HCT116 (cell line): Measurements from ENCODE around the gene OTOP3. TPM values are rescaled to one million over a fixed set of nuclear protein-coding genes. Genes with fewer than 3 reads are reported as not detected.

Experiments
- ATAC-seq: fragments of 200-7000 bp; cut with Tn5 transposase; 2 replicates; pipeline ENCODE4 v1.9.1; 2020; ENCODE audit warnings: mild to moderate bottlenecking, moderate library complexity
- BruUV-seq: library from RNA; stranded (reverse); fragments of 400-500 nt; replicated peaks from 2 replicates; lab custom pipeline; 2021; lab: Mats Ljungman, UMichigan
- CTCF ChIA-PET: fragments of 300-600 bp; sonication (Branson Sonifier 250); formaldehyde crosslinking; loops from one replicate; lab custom pipeline; 2021; ENCODE audit warnings: antibody characterized with exemption; lab: Charles Lee
- POLR2A ChIA-PET: fragments of 300-600, 350-600 bp; sonication (Branson Sonifier 250); formaldehyde crosslinking; loops from one replicate; lab custom pipeline; 2021; ENCODE audit warnings: antibody characterized with exemption; lab: Charles Lee
- RAD21 ChIA-PET, 2 experiments: fragments of 300-600 bp; sonication (Branson Sonifier 250); formaldehyde crosslinking; loops; one replicate each; lab custom pipeline; 2023; ENCODE audit warnings: low total read pairs in 2 of 2; ENCODE audit not compliant: uncharacterized antibody in 2 of 2, unreplicated experiment in 2 of 2, low non-redundant PET in 1 of 2; lab: Charles Lee
- DNase-seq: peaks from one replicate; pipeline ENCODE4 v3.0.0-alpha.2; 2010; ENCODE audit warnings: low read depth, low spot score
- H2AFZ ChIP-seq: fragments of 200-600 bp; shearing (Covaris generic), sonication (generic); 2 replicates; pipeline ENCODE4 v1.6.1; 2017; ENCODE audit warnings: low read depth, mixed run types, mixed read lengths, antibody characterized with exemption, low read length; ENCODE audit not compliant: poor library complexity, severe bottlenecking
- H3K27ac ChIP-seq: 2 replicates; pipeline ENCODE4 v1.5.1; 2012; ENCODE audit warnings: low read depth, low read length
- H3K27me3 ChIP-seq: fragments of 200-600 bp; sonication (generic); 2 replicates; pipeline ENCODE4 v1.6.1; 2016; ENCODE audit warnings: mixed run types, low read length, mixed read lengths; ENCODE audit not compliant: insufficient read depth
- H3K36me3 ChIP-seq, 2 experiments: fragments of 200-500 bp in 1 of 2; fragments of 200-600 bp in 1 of 2; sonication (Bioruptor generic) in 1 of 2; sonication (generic) in 1 of 2; 2 replicates each; pipeline versions ENCODE4 v1.5.1 to v1.6.1; 2014 to 2016; ENCODE audit warnings: low read length in 2 of 2, inconsistent platforms in 1 of 2, mixed read lengths in 1 of 2, mixed run types in 1 of 2; ENCODE audit not compliant: insufficient read depth in 2 of 2, control insufficient read depth in 1 of 2
- H3K4me1 ChIP-seq, 2 experiments: fragments of 200-600 bp in 1 of 2; sonication (generic) in 1 of 2; 2 replicates each; pipeline versions ENCODE4 v1.5.1 to v1.6.1; 2012 to 2017; ENCODE audit warnings: low read length in 2 of 2, inconsistent platforms in 1 of 2, mild to moderate bottlenecking in 1 of 2, mixed read lengths in 1 of 2, mixed run types in 1 of 2, moderate library complexity in 1 of 2; ENCODE audit not compliant: insufficient read depth in 2 of 2, control insufficient read depth in 1 of 2
- H3K4me2 ChIP-seq: fragments of 200-600 bp; sonication (generic); 2 replicates; pipeline ENCODE4 v1.6.1; 2017; ENCODE audit warnings: mixed run types, low read length, mixed read lengths
- H3K4me3 ChIP-seq, 2 experiments: fragments of 200-600 bp in 1 of 2; sonication (generic) in 1 of 2; replicated peaks in 1 of 2; 2 replicates each; pipeline ENCODE4 v1.5.1; 2011 to 2016; ENCODE audit warnings: low read length in 2 of 2, control low read depth in 1 of 2, low read depth in 1 of 2, mild to moderate bottlenecking in 1 of 2, mixed read lengths in 1 of 2, mixed run types in 1 of 2
- H3K79me2 ChIP-seq: fragments of 200-600 bp; sonication (generic); 2 replicates; pipeline ENCODE4 v1.6.1; 2017; ENCODE audit warnings: mild to moderate bottlenecking, mixed run types, low read length, moderate library complexity, mixed read lengths; ENCODE audit not compliant: insufficient read depth
- H3K9ac ChIP-seq: fragments of 200-600 bp; sonication (generic); 2 replicates; pipeline ENCODE4 v1.6.1; 2016; ENCODE audit warnings: low read length, mixed read lengths
- H3K9me2 ChIP-seq: fragments of 200-600 bp; sonication (generic), shearing (Covaris generic); 2 replicates; pipeline ENCODE4 v1.6.1; 2017; ENCODE audit warnings: mixed run types, mild to moderate bottlenecking, moderate library complexity; ENCODE audit not compliant: insufficient read depth
- H3K9me3 ChIP-seq, 2 experiments: fragments of 200-500 bp in 1 of 2; fragments of 200-600 bp in 1 of 2; sonication (Bioruptor generic) in 1 of 2; sonication (generic) in 1 of 2; 2 replicates each; pipeline ENCODE4 v1.6.1; 2014 to 2017; ENCODE audit warnings: low read length in 2 of 2, mixed read lengths in 2 of 2, inconsistent platforms in 1 of 2, low read depth in 1 of 2, mild to moderate bottlenecking in 1 of 2, mixed run types in 1 of 2, moderate library complexity in 1 of 2; ENCODE audit not compliant: control insufficient read depth in 1 of 2, insufficient read depth in 1 of 2
- H4K20me1 ChIP-seq: fragments of 200-600 bp; sonication (generic), shearing (Covaris generic); 2 replicates; pipeline ENCODE4 v1.6.1; 2017; ENCODE audit warnings: mixed run types, mild to moderate bottlenecking, moderate library complexity; ENCODE audit not compliant: insufficient read depth
- CEBPB ChIP-seq: IDR thresholded peaks from 2 replicates; pipeline ENCODE4 v1.6.1; 2012; ENCODE audit warnings: low read depth
- EGR1 ChIP-seq: IDR thresholded peaks from 2 replicates; pipeline ENCODE4 v1.6.1; 2012; ENCODE audit warnings: low read depth
- ELF1 ChIP-seq: IDR thresholded peaks from 2 replicates; pipeline ENCODE4 v1.6.1; 2012; ENCODE audit warnings: low read depth, borderline replicate concordance
- EZH2phosphoT487 ChIP-seq: fragments of 200-600 bp; IDR thresholded peaks from 2 replicates; pipeline ENCODE4 v1.6.1; 2018; ENCODE audit warnings: antibody characterized with exemption, borderline replicate concordance
- FOSL1 ChIP-seq: IDR thresholded peaks from 2 replicates; pipeline ENCODE4 v1.6.1; 2012; ENCODE audit warnings: low read depth
- JUND ChIP-seq: IDR thresholded peaks from 2 replicates; pipeline ENCODE4 v1.6.1; 2012
- POLR2AphosphoS5 ChIP-seq: IDR thresholded peaks from 2 replicates; pipeline ENCODE4 v1.6.1; 2011; ENCODE audit warnings: mild to moderate bottlenecking, low read depth, low read length, moderate library complexity
- RAD21 ChIP-seq: IDR thresholded peaks from 2 replicates; pipeline ENCODE4 v1.6.1; 2012; ENCODE audit warnings: low read depth, mild to moderate bottlenecking
- SIN3A ChIP-seq: IDR thresholded peaks from 2 replicates; pipeline ENCODE4 v1.6.1; 2012; ENCODE audit warnings: low read depth
- SP1 ChIP-seq: IDR thresholded peaks from 2 replicates; pipeline ENCODE4 v1.6.1; 2012; ENCODE audit warnings: low read depth
- TCF7L2 ChIP-seq: IDR thresholded peaks from 2 replicates; pipeline ENCODE4 v1.7.0; 2011; ENCODE audit warnings: borderline replicate concordance, inconsistent platforms; ENCODE audit not compliant: insufficient read depth, insufficient read length; ENCODE audit errors: extremely low read depth
- ZNF274 ChIP-seq: fragments of 200-500 bp; sonication (Bioruptor generic); IDR thresholded peaks from 2 replicates; pipeline ENCODE4 v1.6.1; 2014; ENCODE audit warnings: mild to moderate bottlenecking, low read depth, low read length, inconsistent platforms
- intact Hi-C: fragments of 100-400 bp; cut with micrococcal nuclease; formaldehyde crosslinking; loops from 2 replicates; pipeline ENCODE4 v1.10.0; 2022
- total RNA-seq: library from RNA; stranded (reverse); gene quantifications from one replicate; pipeline ENCODE4 v1.2.1, GENCODE V29; 2021; ENCODE audit not compliant: unreplicated experiment
- TF ChIP-seq, protein P1 (sequence below): IDR thresholded peaks from 2 replicates; pipeline ENCODE4 v1.6.1; 2012
- TF ChIP-seq, protein P2 (sequence below): IDR thresholded peaks from 2 replicates; pipeline ENCODE4 v1.6.1; 2012
- TF ChIP-seq, protein P3 (sequence below), 3 experiments: fragments of 200-600 bp in 1 of 3; sonication (generic) in 1 of 3; IDR thresholded peaks in 2 of 3; conservative IDR thresholded peaks in 1 of 3; 2 replicates each; pipeline ENCODE4 v1.5.1; 2012 to 2017; ENCODE audit warnings: low read depth in 2 of 3, low read length in 2 of 3, antibody characterized with exemption in 1 of 3, borderline replicate concordance in 1 of 3, control low read depth in 1 of 3, mild to moderate bottlenecking in 1 of 3, mixed read lengths in 1 of 3, mixed run types in 1 of 3, moderate library complexity in 1 of 3; ENCODE audit not compliant: insufficient read depth in 1 of 3

The OTOP3 gene
- total RNA-seq, 1 experiment from 2014 or later: not detected

DNA sequence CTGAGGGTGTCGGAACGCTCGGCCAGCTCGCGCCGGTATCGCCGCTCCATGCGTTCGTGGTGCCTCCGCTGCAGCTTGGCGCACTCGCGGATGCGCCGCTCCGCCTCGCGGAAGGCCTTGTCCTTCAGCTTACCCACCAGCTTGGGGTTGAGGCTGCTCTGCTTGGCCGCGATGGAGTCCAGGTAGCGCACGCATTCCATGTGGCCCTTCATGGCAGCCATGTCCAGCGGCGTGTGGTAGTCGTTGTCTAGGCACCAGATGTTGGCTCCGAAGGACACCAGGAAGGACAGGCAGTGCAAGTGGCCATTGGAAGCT is 15.4 kb upstream of the OTOP3 start:
- TF ChIP-seq, protein P1, sequence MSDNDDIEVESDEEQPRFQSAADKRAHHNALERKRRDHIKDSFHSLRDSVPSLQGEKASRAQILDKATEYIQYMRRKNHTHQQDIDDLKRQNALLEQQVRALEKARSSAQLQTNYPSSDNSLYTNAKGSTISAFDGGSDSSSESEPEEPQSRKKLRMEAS: no peak
- TF ChIP-seq TCF7L2 (no peak), EGR1 (no peak), SP1 (no peak), EZH2phosphoT487 (no peak), JUND (no peak), POLR2AphosphoS5 (no peak), FOSL1 (no peak), RAD21 (no peak), ELF1 (no peak), ZNF274 (no peak), CEBPB (no peak), SIN3A (no peak)
- TF ChIP-seq, protein P2, sequence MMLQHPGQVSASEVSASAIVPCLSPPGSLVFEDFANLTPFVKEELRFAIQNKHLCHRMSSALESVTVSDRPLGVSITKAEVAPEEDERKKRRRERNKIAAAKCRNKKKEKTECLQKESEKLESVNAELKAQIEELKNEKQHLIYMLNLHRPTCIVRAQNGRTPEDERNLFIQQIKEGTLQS: no peak
- TF ChIP-seq, protein P3, sequence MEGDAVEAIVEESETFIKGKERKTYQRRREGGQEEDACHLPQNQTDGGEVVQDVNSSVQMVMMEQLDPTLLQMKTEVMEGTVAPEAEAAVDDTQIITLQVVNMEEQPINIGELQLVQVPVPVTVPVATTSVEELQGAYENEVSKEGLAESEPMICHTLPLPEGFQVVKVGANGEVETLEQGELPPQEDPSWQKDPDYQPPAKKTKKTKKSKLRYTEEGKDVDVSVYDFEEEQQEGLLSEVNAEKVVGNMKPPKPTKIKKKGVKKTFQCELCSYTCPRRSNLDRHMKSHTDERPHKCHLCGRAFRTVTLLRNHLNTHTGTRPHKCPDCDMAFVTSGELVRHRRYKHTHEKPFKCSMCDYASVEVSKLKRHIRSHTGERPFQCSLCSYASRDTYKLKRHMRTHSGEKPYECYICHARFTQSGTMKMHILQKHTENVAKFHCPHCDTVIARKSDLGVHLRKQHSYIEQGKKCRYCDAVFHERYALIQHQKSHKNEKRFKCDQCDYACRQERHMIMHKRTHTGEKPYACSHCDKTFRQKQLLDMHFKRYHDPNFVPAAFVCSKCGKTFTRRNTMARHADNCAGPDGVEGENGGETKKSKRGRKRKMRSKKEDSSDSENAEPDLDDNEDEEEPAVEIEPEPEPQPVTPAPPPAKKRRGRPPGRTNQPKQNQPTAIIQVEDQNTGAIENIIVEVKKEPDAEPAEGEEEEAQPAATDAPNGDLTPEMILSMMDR (IDR thresholded peaks at IDR 0.05 in 2 of 3, conservative IDR thresholded peaks at IDR 0.05 in 1 of 3; ENCODE audit: borderline replicate concordance in 1 of 3, insufficient read depth in 1 of 3, low read depth in 2 of 3, low read length in 2 of 3): no peak
- TF ChIP-seq, all 23 proteins: peak for 0
- no peaks in the 10 kb centered on the region for H3K79me2 ChIP-seq
- no peak for DNase-seq
- no peaks in the 10 kb centered on the region for H4K20me1 ChIP-seq
- intact Hi-C loops: no loop called here
- CTCF ChIA-PET: interaction anchor here (1.1 kb wide), 1 partner anchor 40 kb away, joined by 3 read pairs; no protein-coding TSS in a partner anchor
- no peak overlapping the region for H3K4me2 ChIP-seq
- peaks cover 4% of the 10 kb centered on the region; the same call in 1 of the 2 replicates for H3K27me3 ChIP-seq
- no peak for ATAC-seq
- no peak overlapping the region for H3K9ac ChIP-seq
- no peak overlapping the region for H3K27ac ChIP-seq
- H3K9me3 ChIP-seq: no peaks in the 10 kb centered on the region
- no peak overlapping the region for H3K4me3 ChIP-seq
- BruUV-seq: no TSS peak
- POLR2A ChIA-PET: no interaction called here
- RAD21 ChIA-PET: no interaction called here
- no peaks in the 10 kb centered on the region for H3K9me2 ChIP-seq
- peaks cover 16 to 34% of the 10 kb centered on the region in 2 experiments for H3K4me1 ChIP-seq
- H2AFZ ChIP-seq: no peak overlapping the region
- H3K36me3 ChIP-seq: peaks cover 0 to 2% of the 10 kb centered on the region in 2 experiments; a peak in 1 of 4 replicates
